ENCODE measurements around the gene ZCCHC24.

Gene ZCCHC24

DNA sequence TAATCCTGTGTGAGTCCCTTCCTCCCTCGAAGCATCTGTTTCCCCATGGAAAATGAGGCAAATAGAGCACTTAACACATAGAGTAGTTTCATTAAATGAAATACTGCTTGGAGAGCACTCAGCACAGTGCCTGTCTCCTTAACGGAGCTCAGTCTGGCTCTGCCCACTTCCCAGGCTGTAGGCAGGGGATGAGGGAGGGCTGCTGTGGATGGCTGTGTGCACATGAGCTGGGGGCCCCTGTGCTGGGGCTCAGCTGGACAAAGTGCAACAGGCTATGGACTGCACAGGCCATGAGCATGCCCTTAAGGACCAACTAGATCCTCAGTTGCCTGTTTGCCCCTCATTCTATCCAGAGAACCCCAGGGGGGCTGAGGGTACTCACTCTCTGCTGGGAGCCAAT is 14.5 kb downstream of the ZCCHC24 start:
- DNase-seq, result no peak

DNA sequence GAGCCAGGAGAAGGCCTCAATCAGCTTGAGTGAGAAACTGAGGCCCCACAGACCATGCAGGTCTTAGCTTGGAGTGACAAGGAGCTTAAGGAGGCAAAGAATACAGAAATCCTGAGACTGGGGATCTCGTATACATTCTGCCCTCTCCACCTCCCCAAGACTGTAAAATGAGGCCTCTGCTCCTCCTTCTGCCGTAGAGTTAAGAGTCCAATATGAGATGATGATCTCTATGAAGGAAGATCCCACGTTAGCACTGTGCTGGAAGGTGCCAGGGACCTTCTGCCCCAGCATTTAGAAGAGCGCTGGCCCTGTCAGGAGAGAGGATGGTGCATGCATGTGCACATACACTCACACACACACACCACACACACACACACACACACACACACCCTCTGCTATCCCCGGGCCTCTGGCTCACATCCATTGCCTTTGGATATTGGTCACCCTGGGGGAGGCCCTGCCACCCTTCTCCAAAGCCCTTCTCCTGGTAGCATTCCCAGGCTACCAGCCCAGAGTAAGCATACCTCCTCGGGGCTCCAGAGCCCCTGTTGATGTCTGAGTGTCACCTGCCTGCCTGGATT is 15.0 kb downstream of the ZCCHC24 start:
- no peak for DNase-seq

DNA sequence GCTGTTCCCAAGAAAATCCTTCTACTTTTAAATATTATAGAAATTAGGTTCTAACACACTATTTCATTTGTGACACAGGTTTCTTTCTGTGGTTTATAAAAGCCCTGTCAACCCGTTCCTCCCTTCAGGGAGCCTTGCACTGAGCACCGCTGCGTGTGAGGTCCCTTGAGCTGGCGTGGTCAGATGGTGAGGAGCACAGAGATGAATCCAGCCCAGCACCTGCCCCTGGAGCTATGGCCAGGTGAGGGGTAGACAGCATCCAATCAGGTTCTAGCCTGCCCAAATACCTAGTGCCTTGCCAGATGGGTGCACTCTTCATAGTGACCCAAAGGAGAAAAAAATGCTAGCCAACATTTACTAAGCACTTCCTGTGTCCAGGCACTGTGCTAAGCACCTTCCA is 15.7 kb downstream of the ZCCHC24 start:
- no peak for DNase-seq

DNA sequence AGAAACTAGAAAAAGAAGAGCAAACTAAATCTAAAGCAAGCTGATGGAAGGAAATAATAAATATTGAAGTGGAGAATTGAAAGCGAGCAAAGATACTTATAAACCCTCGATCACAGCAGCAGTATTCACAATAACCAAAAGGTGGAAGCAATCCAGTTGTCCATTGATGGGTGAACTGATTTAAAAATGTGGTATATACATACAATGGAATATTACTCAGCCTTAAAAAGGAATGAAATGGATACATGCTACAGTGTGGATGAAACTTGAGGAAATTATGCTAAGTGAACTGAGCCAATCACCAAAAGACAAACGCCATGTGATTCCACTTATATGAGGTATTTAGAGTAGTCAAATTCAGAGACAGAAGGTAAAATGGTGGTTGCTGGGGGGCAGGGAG is 17.5 kb downstream of the ZCCHC24 start:
- DNase-seq, result no peak

DNA sequence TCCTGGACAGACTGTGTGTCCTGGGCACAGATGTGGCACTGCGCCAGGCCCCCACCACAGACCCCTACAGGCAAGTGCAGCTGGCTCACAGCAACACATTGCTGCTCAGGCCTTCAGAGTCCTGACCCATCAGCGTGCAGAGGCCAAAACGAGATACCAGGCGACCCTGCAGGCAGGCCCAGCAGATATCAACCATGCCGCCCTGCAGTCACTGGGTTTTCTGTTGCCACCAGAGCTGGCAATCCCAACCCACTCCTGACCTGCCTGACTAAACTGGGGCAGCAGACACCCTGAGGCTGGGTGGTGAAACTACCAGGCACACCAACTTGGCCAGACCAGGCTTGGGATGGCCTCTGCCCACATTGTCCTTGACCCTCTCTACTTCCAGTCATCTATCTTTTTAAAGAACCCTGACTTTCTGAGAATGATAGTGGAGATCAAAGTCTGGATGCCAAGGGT is 20.3 kb downstream of the ZCCHC24 start:
- no peak for DNase-seq

DNA sequence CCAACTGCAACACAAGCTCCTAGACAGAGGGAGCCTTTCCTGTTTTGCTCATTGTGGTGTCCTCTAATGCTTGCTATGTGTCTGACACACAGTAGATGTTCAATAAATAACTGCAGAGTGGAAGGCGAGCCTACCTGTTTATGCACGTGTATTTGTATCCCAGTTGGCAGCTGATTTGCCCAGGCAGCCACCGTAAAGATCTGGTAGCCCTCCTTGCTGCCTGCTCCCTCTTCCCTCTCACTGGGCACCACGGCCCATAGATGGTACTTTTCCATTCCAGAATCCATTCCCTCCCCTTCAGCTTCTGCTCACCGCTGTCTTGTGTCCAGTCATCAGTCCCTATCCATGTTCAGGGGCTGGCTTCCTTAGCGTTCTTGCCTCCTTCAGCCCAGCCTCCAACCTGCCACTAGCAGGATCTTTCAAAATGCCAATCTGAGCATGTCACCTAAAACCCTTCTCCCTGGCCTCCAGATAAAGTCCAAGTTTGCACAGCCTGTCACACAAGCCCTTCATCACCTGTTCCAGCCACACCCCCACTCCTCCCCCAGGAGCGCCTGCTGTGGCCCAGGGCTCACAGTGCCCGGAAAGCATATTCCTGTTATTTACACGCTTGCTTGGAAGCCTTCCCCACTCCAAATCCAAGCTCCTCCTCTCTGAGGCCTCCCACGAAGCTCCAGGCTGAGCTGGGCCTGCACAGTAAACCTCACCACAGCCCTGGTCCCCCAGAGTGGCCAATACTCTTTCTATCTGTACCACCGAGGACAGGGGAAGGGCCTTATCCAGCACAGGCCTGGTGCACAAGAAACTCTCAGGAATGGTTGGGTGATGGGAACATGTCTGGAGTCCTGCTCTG is 21.0 kb downstream of the ZCCHC24 start:
- DNase-seq, result no peak

DNA sequence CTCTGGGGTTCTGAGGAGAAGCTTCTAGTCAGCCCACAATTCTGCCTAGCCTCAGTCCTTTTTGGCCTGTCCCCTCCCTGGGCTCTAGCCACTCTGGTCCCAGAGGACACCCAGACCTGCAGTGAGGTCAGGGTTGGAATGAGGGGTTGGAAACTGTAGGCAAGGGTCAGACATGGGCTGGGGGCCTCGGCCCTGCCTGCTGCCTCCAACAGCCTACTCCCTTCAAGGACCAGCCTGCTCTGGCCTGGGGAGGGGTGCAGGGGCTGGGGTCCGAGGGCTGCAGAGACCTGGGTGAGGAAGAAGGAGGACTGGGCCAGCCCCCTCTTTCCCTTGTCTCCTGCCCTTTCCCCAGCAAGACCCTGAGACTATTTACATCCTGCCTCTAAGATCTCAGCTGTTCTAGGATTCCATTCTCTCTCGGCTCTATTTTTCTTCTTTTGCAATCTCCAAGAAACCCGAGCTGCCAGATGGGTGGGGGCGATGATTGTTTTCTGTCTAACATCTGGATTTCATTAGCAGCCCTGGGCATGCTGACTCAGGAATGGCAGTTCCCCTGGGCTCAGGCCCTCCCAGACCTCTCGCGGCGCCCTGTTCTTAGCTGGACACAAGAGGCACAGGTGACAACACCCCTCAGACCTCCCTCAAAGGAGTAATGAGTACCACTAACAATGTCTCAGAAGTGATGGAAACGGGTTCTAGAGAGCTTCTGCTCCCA is 23.1 kb downstream of the ZCCHC24 start:
- DNase-seq, result no peak

DNA sequence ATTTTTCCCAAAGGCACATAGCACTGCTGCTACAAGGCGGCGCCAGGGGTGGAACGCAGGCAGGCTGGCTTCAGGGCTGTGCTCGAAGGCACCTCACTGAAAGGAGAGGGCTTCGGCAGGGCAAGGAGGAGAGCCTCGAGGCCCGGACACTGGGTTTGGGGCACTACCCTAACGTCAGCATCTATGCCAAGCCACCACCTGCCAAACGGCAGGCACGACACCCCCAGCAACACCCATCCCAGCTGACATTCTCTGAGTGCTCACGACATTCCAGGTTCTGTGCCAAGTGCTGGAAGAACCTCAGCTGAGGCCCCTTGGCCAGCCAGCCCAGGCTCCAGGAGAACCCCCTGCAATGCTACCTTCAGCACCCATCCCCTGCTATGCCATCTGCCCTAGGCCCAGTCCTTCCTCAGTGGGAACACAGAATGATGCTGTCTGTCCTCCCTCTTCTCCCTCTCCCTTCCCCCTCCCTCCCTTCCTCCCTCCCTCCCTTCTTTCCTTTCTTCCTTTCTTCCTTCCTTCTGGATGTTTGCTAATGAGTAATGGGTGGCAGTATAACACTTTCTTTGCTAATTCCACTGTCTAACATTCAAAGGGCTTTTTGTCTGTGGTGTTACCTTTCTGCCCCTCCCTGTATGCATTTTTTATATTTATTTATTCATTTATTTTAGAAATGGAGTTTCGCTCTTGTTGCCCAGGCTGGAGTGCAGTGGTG is 24.3 kb downstream of the ZCCHC24 start:
- no peak for DNase-seq

DNA sequence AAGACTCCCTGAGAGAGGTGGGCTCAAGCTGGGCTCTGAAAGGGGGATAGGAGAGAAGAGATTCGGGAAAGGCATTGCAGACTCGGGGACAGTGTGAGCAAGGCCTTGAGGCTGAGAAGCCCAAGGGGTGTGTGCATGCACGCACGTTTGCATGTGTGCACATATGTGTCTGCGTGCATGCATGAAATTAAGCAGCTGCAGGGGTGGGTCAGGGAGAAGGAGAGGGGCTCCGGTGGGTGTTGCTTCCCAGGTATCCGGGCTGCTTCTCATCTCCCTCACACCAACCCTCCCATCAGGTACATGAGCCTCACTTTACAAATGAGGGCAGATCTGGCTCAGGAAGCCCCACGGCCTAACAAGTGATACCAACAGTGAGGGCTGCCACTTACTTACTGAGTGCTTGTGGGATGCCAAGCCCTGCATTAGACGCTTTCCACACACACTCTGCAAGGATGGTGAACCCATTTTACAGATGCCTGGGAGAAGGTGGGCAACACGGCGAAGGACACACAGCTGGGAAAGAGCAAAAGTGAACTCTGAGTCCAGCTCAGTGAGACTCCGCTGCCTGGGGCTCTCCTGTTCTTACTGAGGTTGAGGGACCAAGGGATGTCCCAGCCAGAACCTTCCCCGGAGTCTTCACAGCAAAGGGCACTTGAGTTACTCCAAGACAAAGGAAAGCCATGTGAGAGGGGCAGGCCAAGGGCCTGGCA is 26.4 kb downstream of the ZCCHC24 start:
- DNase-seq, result no peak

DNA sequence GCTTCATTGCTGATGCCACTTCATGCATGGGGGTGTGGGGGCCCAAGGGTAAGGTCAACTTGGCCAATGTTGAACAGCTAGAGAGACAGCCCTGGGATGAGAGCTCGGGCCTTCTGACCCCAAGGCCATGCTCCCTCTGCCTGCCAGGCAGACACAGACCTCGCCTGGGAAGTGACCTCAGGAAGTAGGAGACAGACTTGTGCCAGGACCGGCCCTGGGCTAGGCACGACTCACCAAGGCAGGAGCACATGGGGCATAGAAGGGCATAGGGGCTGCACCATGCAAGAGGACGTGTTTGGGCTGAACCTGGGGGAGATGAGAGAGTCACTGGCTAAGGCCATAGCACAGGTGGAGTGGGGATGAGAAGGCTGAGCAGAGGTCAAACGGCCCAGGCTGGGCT is 27.1 kb downstream of the ZCCHC24 start:
- DNase-seq, result no peak

DNA sequence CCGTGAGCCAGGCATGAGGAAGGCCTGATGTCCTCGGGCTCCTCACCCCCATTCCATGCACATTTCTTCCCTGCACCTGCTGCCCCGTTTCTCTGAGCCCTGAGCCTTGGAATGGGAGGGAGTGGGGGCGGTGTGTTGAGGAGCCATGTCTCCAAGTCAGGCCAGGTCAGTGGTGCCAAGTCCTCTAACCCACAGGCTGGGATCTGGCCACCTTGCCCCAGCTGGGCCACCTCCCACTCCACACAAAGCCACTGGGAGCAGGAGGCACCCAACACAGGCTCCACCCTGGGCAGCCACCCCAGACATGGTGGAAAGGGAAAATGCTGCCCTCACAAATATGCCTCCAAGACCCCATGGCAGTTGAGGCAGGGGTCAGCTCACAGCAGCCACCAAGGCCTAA is 27.7 kb downstream of the ZCCHC24 start:
- no peak for DNase-seq

DNA sequence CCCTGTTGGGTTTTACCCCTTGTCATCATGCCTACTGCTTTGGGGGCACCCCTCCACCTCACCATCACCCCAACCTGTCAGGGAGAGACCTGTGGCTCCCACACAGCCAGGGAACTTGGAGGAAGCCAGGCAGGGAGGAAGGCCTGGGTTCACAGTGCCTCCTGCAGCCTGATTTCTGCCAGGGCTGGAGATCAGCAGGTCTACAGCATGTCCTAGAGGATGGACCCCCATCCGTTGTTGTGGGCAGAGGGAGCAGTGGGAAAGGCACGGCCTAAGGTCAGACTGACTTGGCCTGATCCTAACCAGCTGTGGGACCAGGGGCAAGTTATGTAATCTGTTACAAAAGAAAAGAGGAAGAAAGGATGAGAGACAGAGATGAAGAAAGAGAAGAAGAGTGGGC is 28.2 kb downstream of the ZCCHC24 start:
- DNase-seq, result no peak

DNA sequence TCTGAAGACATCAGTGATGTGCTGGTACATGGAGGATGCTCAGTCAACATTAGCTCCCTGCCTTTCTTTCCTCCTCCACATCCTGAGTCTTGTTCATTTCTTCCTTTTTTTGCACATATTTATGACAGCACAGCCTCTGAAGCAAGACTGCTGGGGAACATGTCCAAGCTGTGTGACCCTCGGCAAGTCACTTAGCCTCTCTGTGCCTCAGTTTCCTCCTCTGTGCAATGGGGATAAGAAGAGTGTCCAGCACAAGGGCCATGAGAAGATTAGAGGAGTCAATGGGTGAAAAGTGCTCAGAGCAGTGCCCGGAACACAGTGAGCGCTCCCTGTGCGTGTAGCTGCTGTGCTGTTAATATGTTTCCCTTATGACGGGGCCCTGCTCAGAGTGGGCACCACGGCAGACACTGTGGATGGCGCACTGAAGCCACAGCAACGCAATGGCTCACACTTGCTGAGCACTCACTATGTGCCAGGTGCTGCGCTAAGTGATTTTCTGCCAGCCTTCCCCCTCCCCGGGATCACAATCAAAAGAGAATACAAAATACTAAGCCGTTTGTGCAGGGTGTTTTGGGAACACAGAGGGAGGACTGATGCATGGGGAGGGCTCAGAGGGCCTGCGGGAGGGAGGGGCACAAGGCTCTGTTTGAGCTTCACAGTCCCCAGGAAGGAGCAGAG is 28.7 kb downstream of the ZCCHC24 start:
- DNase-seq, result no peak

DNA sequence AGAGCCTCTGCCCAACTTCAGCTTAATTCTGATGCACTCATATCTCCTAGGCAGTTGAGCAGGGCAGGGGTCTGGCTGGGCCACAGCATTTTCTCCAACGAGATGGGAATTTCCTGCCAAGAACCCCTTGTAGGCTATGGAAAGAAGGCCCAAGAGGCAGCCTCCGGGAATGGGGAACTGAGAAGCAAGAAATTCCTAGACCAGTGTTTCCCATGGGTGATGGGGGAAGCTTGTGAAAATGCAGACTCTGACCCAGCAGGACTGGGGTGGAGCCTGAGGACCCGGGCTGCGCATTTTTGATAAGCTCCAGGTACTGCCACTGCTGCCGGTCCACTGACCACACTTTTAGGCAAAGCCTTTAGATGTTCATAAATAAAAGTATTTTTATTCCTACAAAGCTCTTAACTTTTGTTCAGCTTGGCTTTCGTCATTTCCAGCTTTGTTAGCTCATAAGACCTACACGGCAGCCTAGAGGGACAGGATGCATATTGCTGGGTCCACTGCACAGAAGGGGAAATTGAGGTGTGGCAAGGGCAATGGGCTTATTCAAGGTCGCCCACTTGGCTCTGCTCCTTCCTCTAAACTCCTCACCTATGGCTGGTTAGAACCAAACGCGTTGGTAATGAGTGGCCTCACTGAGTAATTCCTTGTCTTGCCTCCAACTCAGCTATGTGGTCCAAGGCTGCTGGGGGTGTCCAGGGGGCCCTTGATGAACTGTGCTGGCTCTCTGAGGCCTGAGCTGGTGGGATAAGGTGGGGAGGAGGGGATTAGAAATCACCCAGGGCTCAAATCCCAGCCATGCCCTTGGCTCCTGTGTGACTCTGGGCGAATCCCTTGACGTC is 29.5 kb downstream of the ZCCHC24 start:
- DNase-seq, result no peak

DNA sequence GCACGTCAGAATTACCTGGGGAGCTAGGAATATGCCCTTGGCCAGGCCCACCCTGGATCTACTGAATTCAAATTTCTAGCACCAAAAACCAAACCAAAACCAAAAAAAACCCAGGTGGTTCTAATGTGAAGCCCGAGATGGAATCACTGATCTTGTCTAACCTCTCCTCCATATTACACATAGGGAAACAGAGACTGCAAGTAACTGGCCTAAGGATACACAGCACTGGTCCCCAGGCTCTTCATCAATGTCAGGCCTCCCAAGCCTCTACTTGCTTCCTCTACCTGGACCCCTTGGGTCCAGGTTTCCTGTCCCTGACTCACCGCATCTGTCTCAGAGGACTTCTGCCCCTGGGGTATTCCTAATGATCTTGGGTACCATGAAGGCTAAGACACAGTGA is 30.7 kb downstream of the ZCCHC24 start:
- DNase-seq, result no peak

DNA sequence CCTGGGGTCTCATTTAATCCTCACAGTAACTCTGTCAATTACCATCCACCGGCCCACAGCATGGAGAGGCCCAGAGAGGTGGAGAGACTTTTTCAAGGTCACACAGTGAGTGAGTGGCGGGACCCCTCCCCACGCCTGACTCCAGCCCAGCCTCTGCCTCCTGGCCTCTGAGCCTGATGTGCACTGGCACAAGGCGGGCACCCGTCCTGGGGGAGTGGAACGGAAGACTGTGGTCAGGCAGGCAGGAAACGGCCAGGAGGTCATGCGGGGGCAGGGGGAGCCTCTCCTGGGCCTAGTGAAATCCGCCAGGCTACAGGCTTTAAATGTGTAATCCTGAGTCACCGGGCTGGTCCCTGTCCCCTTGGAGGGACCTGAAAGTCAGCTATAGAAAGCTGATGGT is 32.2 kb downstream of the ZCCHC24 start:
- no peak for DNase-seq

DNA sequence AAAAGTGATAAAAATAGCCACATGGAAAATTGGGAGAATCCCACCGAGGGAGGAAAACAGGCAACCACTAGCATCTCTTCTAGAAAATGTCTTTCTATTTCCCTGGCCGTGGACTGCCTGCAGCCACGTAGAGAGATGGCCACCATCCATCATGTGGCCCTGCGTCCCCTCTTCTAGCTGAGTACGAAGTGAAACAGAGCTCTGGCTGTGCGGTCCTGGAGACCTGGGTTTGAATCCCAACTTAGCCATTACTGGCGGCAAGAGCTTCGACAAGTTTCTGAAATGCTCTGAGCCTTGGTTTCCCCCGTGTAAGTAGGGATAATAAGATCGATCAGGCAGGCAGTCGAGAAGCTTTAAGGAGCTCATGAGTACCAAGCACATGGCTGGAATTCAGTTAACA is 32.9 kb downstream of the ZCCHC24 start:
- no peak for DNase-seq

DNA sequence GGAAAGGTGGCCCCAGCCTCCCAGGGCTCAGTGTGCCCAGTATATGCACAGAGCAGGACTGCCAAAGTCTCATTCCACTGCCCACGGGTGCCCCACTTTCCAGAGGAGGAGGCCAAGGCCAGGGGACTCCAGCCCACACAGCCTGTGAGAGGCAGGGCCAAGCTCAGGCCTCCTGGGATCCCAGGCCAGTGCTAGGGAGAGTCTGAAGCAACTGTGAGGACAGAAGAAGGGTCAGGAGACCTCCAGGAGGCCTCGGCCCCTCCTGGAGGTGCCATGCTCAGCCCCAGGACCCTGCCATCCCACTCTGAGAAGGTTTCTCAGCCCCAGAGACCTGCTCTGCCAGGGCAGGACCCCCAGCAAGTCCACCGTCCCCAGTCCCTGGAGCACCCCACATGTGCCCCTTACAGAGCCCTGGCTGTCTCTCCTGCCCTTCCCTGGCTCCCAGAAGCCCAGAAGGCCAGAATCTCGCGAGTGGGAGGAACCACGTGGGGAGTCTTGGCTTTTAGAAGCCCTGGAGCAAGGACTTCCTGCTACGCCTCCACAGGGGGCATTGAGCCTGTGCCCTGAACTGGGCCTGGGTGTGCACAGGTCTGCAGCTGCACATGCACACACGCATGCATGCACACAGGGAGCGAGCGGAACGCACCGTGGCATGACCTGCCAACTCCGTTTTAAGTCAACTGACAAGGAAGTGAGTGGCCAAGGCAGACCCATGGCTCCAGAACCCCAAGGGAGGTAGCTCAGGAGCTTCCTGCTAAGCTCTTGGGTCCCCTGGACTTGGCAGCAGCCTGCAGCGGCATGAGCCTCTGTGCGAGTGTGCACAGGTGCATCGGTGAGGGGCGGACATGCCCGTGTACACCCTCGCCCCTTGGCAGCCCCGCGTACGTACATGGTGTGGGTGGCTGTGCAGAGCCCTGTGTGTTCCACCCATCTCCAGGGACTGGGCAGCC is 33.6 kb downstream of the ZCCHC24 start:
- DNase-seq, result no peak

DNA sequence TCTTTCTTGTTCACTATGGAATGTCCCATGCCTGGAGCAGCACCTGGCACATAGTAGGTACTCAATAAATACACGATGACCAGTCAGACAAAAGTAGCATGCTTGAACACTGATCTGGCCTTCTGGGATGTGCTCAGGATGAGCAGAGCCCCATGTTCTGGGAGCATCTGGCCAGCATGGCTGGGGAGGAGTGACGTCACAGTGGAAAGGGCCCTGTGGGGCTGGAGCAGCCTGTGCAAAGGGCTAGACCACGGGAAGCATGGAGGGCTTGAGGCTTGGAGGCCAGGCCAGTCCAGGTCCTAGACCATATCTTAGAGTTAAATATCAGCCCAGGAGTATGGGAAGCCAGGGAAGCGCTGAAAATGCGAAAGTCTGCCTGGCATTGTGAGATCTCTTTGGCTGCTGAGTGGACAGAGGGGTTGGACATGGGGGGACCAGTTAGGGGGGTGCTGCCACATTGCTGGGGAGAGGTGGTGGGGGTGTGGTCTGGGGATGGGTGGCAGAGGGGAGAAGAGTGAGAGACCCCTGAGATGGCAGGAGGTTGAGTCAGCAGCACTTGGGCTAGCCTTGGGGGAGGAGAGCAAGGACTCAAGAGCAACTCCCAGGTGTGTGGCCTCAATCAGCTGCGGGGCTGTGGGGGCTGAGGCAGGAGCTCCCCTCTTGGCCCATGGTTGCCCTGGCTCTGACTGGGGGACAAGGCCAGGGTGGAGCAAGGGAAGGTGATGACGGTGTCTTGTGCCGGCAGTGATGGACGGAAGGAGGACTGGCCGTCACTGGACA is 34.9 kb downstream of the ZCCHC24 start:
- DNase-seq, result no peak

Measured in SHP77 treated with DMSO at 0.1 percent for 48 hours (cell line).